ENCODE results near the gene GABRA1.

GRCh38 chr5:161924270-161924669, 76.3 kb downstream of the GABRA1 start:
- no peak for TF ChIP-seq EZH2 (IDR thresholded peaks at IDR 0.05; ENCODE audit: insufficient read depth, poor library complexity, severe bottlenecking)
- TF ChIP-seq EZH2phosphoT487 (IDR thresholded peaks at IDR 0.05; ENCODE audit: insufficient read depth, low read depth): no peak
